HCT116 (cell line): ENCODE results near the gene ARHGAP35.

Experiments used
- CTCF ChIP-seq, 3 experiments: fragments of 200-600 bp in 1 of 3; sonication (generic) in 1 of 3; IDR thresholded peaks in 2 of 3; conservative IDR thresholded peaks in 1 of 3; 2 replicates each; pipeline ENCODE4 v1.5.1; 2012 to 2017; ENCODE audit warnings: low read depth in 2 of 3, low read length in 2 of 3, antibody characterized with exemption in 1 of 3, borderline replicate concordance in 1 of 3, control low read depth in 1 of 3, mild to moderate bottlenecking in 1 of 3, mixed read lengths in 1 of 3, mixed run types in 1 of 3, moderate library complexity in 1 of 3; ENCODE audit not compliant: insufficient read depth in 1 of 3
- EZH2 ChIP-seq: fragments of 200-600 bp; sonication (generic); IDR thresholded peaks from 2 replicates; pipeline ENCODE4 v1.6.1; 2017; ENCODE audit warnings: antibody characterized with exemption, mixed run types
- POLR2AphosphoS5 ChIP-seq: IDR thresholded peaks from 2 replicates; pipeline ENCODE4 v1.6.1; 2011; ENCODE audit warnings: mild to moderate bottlenecking, low read depth, low read length, moderate library complexity
- SP1 ChIP-seq: IDR thresholded peaks from 2 replicates; pipeline ENCODE4 v1.6.1; 2012; ENCODE audit warnings: low read depth
- ZNF274 ChIP-seq: fragments of 200-500 bp; sonication (Bioruptor generic); IDR thresholded peaks from 2 replicates; pipeline ENCODE4 v1.6.1; 2014; ENCODE audit warnings: mild to moderate bottlenecking, low read depth, low read length, inconsistent platforms

- TF ChIP-seq CTCF (IDR thresholded peaks at IDR 0.05 in 2 of 3, conservative IDR thresholded peaks at IDR 0.05 in 1 of 3; ENCODE audit: borderline replicate concordance in 1 of 3, insufficient read depth in 1 of 3, low read depth in 2 of 3, low read length in 2 of 3) (no peak), ZNF274 (no peak), SP1 (no peak), POLR2AphosphoS5 (no peak), EZH2 (no peak)
Observed at GRCh38 chr19:46823049-46823448, 37.7 kb upstream of the ARHGAP35 start.
